Ovary (tissue), 9 donors: ENCODE results near the gene GMPR2. TPM values are rescaled to one million over a fixed set of nuclear protein-coding genes. Genes with fewer than 3 reads are reported as not detected.

Experiments used
- DNase-seq, 5 donors: peaks; one replicate each; pipeline ENCODE4 v3.0.0-alpha.2; 2019 to 2020
- H3K27ac ChIP-seq, 2 donors: fragments of 200-600 bp; one replicate each; pipeline versions ENCODE4 v1.5.1 to v1.8.0; 2019 to 2022
- H3K27me3 ChIP-seq: fragments of 200-600 bp; one replicate; pipeline ENCODE4 v1.8.0; 2022
- H3K36me3 ChIP-seq: fragments of 200-600 bp; sonication (generic); one replicate; pipeline ENCODE4 v1.5.1; 2019
- H3K4me1 ChIP-seq: one replicate; pipeline ENCODE4 v1.8.1; 2013; ENCODE audit warnings: mild to moderate bottlenecking, moderate library complexity; ENCODE audit not compliant: insufficient read depth
- H3K4me3 ChIP-seq: fragments of 200-600 bp; sonication (generic); one replicate; pipeline ENCODE4 v1.5.1; 2017
- H3K9me3 ChIP-seq, 2 donors: fragments of 200-600 bp in 1 of 2; sonication (generic) in 1 of 2; one replicate each; pipeline versions ENCODE4 v1.5.1 to v1.8.1; 2013 to 2019; ENCODE audit warnings: mild to moderate bottlenecking in 1 of 2, moderate library complexity in 1 of 2
- CTCF ChIP-seq, 3 donors: fragments of 450-650 bp in 2 of 3; fragments of 200-600 bp in 1 of 3; IDR thresholded peaks; one replicate each; pipeline versions ENCODE4 v1.5.1 to v1.8.0; 2016 to 2022; ENCODE audit warnings: antibody characterized with exemption in 3 of 3, mild to moderate bottlenecking in 1 of 3
- EP300 ChIP-seq: sonication (generic); formaldehyde crosslinking; IDR thresholded peaks from one replicate; pipeline ENCODE4 v1.6.1; 2017; ENCODE audit warnings: antibody characterized with exemption
- POLR2A ChIP-seq: fragments of 450-650 bp; IDR thresholded peaks from one replicate; pipeline ENCODE4 v1.6.1; 2017; ENCODE audit warnings: antibody characterized with exemption, mild to moderate bottlenecking, moderate library complexity
- WGBS, 3 donors: extraction: QIAGEN DNeasy Blood & Tissue Kit in 1 of 3; methylation state at CpG; one replicate each; pipeline versions ENCODE4 v1.1.5 to v1.1.7; 2013 to 2017; 5-methylcytosine and 5-hydroxymethylcytosine counted together
- intact Hi-C, 4 donors: fragments of 100-400 bp; cut with DNase I; formaldehyde crosslinking; loops; one replicate each; pipeline versions ENCODE4 v1.11.0 to v1.15.1; 2022 to 2023
- polyA plus RNA-seq, 2 donors: library from polyadenylated mRNA; stranded (reverse); fragments of 200-250 nt in 1 of 2; fragments of 350-450 nt in 1 of 2; fragmentation: Illumina TruSeq in 1 of 2; extraction: RNeasy Lipid Tissue Mini Kit (QIAGEN cat#74804) in 1 of 2; gene quantifications; one replicate each; pipeline ENCODE4 v1.2.3, GENCODE V29; 2013 to 2014
- total RNA-seq, 7 donors: library from RNA; depleted of rRNA in 2 of 7; stranded (reverse); fragments of >200 nt in 2 of 7; fragmentation: NEBNext Ultra II Directional in 3 of 7; extraction: Animal tissue kit (Norgen Biotek cat#: 25700) in 3 of 7; gene quantifications; one replicate each; pipeline versions ENCODE4 v1.1.0 to v1.2.4, GENCODE V29; 2016 to 2023
- donor health status: DM: no; HTN: no; CAD: no; lungs with moderate emphysema.
- donor health status: DM: no; HTN: no; CAD: no.
- donor health status: Bipolar disorder and iron deficiency.
- donor health status: DM: yes; HTN: yes; CAD: no.
- donor health status: DM: no; HTN: no; CAD: no.
- donor health status: DM: yes; HTN: yes; CAD: no.

GMPR2 gene
- total and polyA plus RNA-seq, 9 donors = 46.2 to 85.7 (median 59.4) TPM

GRCh38 chr14:24212924-24213865, 19.5 kb upstream of the GMPR2 start, which contains the start of gene CHMP4A:
TSS of gene CHMP4A (minus strand) at chr14:24213488. CDS start at chr14:24213439, 49 bp downstream.
- TF ChIP-seq POLR2A (peak; percentile 92), EP300 (no peak), CTCF (IDR thresholded peaks at IDR 0.05) (peak in 1 of 3 donors; percentile 22)
- no peaks in the 10 kb centered on the region for H3K9me3 ChIP-seq
- H3K4me1 ChIP-seq = peaks cover 2% of the 10 kb centered on the region
- no peaks in the 10 kb centered on the region for H3K27me3 ChIP-seq
- no peaks in the 10 kb centered on the region for H3K36me3 ChIP-seq
- intact Hi-C loops = no loop called here
- WGBS, 3 donors = 0 to 1% (median 1%) methylated on average over 53 of the region's 53 CpGs
- H3K4me3 ChIP-seq = peak within 1 kb of the TSS; percentile 49
- peak; percentile 92 to 96 (median 95) for DNase-seq
- peak within 1 kb of the TSS; percentile 86 to 90 for H3K27ac ChIP-seq

- intact Hi-C loops = no loop called here
- H3K4me1 ChIP-seq = peaks cover 2% of the 10 kb centered on the region
- no peaks in the 10 kb centered on the region for H3K27me3 ChIP-seq
- 85 to 89% (median 88%) methylated on average over 7 of the region's 7 CpGs for WGBS, 3 donors
- no peaks in the 10 kb centered on the region for H3K9me3 ChIP-seq
- no peak for TF ChIP-seq EP300
- TF ChIP-seq POLR2A = no peak
- no peak for TF ChIP-seq CTCF (IDR thresholded peaks at IDR 0.05)
- H3K4me3 ChIP-seq = no peak overlapping the region
- no peaks in the 10 kb centered on the region for H3K36me3 ChIP-seq
- peak overlapping the region in 1 of 2 donors; percentile 86 for H3K27ac ChIP-seq
- no peak for DNase-seq
These were observed 18.7 kb upstream of the GMPR2 start for GRCh38 chr14:24213866-24214662.

- peak within 1 kb of the TSS; percentile 77 for H3K4me3 ChIP-seq
- peaks cover 2% of the 10 kb centered on the region for H3K4me1 ChIP-seq
- peak within 1 kb of the TSS in 1 of 2 donors; percentile 79 for H3K27ac ChIP-seq
- TF ChIP-seq CTCF (IDR thresholded peaks at IDR 0.05) = peak in 2 of 3 donors; percentile 20 to 61
- TF ChIP-seq EP300 = no peak
- TF ChIP-seq POLR2A = peak; percentile 70
- intact Hi-C loops = no loop called here
- peak; percentile 77 to 87 (median 84) for DNase-seq
- H3K27me3 ChIP-seq = no peaks in the 10 kb centered on the region
- WGBS, 3 donors = 0 to 1% (median 0%) methylated on average over 40 of the region's 40 CpGs
- H3K9me3 ChIP-seq = no peaks in the 10 kb centered on the region
- H3K36me3 ChIP-seq = no peaks in the 10 kb centered on the region
These were observed 17.0 kb upstream of the GMPR2 start, which contains the start of gene MDP1 for GRCh38 chr14:24215495-24216344. TSS of gene MDP1 (minus strand) at chr14:24216066. CDS start at chr14:24215955, 111 bp downstream.
